ENCODE results near the gene SAP25.
A peak's percentile ranks its signal among the peaks of the same experiment; 100 is the strongest.
"Not testable (repeated sequence)": the region's sequence is repeated elsewhere in the genome, so short reads cannot be mapped to it uniquely, and the experiment has no call there.

The SAP25 gene

GRCh38 chr7:100575206-100575631 lies 1.5 kb upstream of the SAP25 start:
- DNase-seq, result no peak

DNA sequence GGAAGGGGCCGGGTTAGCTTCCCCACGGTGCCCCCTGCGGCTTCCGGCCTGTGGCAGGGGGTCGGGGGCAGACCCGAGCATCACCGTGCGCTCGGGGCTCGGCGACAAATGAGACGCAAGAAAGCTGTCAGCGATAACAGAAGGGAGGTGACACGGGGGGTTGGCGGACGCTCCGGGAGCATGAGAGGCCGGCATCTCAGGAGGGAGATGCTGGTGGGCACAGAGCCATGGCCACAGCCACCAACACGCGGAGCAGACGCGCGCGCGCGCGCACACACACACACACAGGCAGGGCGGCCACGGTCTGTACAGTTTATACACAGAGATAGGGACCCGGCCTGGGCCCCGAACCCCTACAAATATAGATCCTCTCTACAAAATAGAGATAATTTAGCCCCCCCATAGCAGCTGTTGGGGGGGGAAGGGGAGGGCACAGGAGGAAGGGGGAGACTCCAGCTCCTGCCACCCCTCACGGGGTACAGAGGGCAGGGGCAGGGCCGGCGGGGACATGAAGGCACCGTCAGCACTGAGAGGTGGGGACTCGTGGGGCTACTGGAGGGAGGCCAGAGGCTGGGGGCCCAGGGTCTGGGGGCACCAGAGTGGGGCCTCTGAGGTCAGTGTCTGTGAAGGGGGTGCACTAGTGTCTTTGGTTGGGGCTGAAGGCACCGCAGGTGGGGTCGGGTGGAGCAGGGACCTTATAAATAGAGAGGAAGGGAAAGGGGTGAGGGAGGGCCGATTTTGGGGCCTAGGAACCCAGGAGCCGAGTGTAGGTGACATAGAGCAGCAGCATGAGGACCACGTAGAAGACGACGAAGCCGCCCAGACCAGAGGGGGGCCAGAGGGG lies 884 bp upstream of the SAP25 start:
- DNase-seq, result no peak

GRCh38 chr7:100572949-100573675 lies 588 bp downstream of the SAP25 start:
- DNase-seq, result no peak

GRCh38 chr7:100572281-100572948 lies 1.3 kb downstream of the SAP25 start:
- no peak for DNase-seq

DNA sequence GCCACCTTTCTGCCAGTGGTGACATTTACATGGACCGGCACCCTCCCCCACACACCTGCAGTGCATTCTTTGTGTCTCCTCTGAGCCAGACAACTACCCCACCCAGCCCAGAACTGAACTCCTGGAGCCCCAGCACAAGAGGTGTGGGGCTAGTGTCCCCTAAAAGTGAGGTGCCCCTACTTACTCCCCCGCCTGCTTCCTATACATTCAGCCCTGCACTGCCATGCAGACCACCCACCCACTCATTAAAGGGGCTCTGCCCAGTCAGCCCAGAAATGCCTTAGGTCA lies 1.9 kb downstream of the SAP25 start:
- DNase-seq, result no peak

- no peak for DNase-seq
Observed at GRCh38 chr7:100570954-100571828, 2.5 kb downstream of the SAP25 start.

DNA sequence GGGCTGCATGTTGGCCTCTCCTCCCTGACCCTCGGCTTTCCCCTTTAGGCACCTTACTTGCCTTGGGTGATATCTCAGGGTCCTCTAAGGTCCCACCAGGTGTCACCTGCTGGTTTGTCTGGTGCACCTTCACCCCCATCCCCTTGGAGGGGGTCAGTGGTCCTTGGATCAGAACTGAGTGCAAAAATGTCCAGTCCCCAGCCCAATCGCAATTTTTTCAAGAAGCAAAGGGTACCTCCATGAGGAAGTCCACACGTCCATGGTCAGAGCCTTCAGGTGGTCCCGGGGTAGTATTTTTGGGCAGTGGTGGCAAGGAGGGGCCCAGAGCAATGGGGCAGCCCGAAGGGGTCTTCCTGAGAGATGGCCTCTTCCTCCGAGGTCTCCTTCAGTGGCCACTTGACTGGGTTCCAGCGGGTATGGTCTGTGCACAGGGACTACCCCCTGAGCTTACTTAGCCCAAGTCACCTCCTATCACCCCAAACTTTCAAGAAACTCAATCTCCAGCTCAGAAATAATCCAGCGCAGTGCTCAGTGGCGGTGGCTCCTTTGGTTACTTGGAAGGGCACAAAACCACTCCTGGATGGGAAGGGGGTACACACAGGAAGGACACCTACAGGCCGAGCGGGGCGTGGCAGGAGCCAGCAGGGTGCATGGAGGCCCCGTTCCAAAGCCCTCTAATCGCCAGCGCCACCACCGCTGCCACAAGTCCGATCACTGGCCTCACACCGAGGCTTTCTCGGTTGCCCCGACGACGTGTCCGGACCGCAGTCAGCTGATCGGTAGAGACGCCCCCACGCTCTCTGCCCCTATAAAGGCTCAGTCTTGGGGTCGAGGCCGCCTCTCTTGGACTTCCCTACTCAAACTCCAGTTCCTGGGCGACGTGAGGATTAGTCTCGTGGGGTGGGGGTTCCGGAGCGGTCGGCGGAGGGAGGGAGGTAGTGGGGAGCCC lies 4.5 kb downstream of the SAP25 start:
- peak; percentile 68 for DNase-seq

DNA sequence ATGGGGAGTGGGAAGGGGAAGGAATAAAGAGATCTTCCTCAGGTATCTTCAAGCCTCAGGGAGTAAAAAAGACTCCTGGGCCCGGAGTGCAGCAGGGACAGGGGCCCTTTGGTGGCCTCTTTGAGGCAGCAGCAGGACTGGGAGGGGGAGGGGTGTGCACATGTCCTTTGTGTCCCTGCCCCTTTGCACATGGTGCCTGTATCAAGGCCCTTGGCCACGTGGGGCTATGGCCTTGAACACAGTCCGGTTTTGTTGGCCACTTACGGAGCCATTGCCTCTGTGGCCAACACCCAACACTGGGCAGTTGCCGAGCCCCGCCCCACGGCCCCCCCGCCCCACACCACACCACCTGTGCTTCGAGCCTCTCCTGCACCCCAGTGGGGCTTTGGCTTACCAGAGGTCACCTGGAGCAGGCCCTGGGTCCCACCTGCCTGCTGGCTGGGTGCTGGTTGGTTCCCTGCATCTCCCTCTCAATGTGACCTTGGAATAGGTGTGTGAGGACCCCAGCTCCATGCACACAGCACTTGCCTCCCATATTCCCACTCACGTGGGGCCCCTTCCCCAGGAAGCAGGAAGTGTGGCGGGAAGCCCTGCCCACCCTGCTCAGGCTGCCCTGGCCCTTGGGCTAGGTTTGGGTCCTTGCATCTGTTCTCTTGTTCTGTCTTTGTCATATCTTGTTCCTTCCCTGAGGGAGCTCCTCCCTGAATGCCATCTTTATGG lies 5.4 kb downstream of the SAP25 start:
- DNase-seq, result no peak

DNA sequence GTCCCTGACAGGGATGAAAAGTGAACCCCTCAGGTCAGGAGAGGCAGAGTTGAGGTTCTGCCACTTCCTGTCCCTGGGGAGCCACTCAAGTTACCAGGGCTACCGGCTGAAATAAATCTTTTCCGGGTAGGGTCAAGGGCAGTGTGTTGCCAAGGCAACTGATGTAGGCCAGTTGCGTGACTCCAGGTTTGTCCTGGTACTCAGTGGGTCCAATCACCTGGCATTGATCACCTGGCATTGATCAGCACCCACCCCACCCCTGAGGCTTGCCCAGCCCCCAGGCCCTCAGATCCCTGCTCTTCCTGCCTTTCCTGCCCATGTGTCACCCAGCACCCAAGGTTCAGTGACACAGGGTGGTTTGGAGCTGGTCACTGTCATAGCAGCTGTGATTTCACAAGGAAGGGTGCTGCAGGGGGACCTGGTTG lies 5.9 kb downstream of the SAP25 start:
- DNase-seq, result no peak

DNA sequence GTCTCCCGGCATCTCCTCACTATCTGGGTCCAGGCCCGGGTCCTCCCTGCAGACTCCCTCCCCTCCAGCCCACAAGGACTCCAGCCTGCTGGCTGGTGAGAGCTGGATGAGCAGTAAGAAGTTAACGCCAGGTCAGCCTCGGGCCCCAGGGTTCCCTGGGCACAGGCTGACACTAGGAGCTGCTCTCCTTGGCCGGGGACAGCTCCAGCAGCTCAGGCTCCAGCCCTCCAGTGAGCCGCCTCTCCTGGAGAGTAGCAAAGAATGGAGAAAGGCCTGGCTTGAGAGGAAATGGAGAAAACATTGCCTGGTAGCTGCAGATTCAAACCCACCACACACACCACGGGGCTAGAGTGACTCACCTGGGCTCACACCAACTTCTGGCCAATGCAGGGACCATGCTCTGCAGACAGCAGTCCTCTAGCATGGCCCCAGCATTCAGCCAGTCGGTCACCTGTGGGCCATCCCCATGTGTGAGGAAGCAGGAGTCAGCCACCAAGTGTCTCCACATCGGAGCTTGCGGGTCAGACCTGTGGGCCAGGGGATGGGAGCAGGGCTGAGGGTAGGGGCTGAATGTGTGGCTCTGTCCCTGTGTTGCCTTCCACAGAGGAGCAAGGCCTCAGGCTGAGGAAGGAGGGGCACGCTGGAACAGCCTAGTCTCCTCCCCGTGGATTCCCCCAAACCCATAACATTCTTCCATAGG lies 6.5 kb downstream of the SAP25 start:
- DNase-seq, result no peak

DNA sequence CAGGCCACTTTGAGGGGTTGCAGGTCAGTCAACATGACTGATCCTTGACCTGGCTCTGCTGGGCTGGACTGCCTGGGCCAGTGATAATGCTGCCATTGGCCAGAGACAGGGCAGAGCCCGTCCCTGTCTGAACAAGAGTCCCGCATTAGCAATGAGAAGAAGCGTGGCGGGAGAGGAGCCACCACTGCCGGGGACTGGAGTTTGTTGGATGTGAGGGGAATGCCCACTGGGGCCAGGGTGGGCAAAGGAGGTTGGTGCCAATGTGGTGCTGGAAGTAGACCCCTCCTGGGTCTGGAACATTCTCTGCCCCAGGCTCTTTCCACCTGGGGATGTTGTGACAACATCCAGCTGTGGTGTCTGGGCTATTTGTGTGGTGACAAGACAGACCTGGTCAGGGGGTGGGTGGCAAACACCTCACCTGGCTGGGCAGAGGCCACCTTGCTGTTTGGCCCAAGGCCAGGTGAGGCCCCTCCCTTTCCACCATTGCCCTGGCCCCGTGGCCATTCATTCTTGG lies 7.6 kb downstream of the SAP25 start:
- no peak for DNase-seq

- no peak for DNase-seq
Observed at GRCh38 chr7:100565133-100565571, 8.5 kb downstream of the SAP25 start.

GRCh38 chr7:100564405-100564804 lies 9.3 kb downstream of the SAP25 start:
- not testable (repeated sequence) for DNase-seq

- DNase-seq, result peak; percentile 77
Observed at GRCh38 chr7:100563809-100564400, 9.8 kb downstream of the SAP25 start.

GRCh38 chr7:100563100-100563564 lies 10.6 kb downstream of the SAP25 start:
- no peak for DNase-seq

DNA sequence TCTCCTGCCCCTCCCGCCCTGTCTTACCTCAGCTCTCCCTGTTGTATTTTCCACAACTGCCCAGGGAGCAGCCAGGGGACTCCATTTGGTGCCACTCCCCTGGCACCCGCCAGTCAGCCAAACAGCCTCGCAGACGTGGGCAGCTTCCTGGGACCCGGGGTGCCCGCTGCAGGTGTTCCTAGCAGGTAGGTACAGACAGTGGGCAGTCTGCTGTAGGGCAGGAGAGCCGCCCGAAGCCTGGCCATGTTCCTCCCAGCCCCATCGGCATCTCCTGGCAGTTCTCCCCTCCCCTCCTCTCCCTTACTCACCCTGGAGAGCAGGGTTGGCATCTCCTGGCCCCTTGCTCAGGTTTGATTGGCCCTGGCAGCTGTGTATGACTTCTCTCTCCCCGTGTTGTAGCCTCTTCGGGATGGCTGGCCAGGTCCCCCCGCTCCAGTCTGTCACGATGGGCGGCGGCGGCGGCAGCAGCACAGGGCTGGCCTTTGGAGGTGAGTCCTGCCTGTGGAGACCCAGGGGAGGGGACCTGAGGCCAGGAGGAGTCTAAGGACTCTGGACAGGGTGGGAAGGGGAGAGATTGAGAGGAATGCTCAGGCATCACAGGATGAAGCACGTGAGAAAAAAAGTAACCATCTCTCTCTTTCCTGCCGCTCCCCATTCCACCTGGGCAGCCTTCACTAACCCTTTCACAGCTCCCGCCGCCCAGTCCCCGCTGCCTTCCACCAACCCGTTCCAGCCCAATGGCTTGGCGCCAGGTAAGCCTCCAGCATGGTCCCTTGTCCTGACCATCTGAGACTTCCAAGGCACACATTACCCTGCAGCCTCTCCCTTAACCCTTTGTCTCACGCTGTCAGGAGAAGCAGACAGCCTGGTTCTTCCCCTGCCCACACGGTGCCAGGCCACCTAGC lies 11.3 kb downstream of the SAP25 start:
- no peak for DNase-seq

DNA sequence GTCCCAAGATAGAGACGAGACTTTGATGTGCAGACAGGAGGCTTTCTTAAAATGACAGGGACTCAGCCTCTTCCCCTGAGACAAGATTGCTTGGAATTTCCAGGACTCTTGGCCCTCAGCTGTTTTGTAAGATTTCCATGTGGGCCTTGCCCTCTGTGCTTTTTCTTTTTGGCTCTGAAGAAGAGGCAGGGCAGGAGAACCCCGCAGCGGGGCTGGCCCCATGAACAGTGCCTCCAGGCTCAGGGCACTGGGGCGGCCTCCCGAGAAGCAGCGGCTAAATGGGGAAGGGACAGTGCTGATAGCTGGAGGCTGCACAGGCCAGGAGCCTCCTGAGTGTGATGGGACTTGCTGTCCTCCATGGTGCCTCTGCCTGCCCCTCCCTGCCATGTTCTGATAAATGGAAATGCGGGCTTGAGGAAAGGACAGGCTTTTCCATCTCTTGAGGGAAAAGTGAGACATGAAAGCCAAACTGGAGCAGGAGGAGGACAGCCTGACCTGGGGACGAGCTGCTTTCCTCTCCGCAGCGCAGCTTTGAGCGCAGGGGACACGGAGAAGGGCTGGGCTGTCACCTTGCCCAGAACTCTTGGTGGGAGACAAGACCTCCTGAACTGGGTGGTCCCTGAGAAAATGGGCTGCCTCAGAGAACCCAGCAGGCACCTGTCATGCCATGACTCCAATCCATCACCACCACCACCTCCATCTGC lies 12.1 kb downstream of the SAP25 start:
- no peak for DNase-seq

DNA sequence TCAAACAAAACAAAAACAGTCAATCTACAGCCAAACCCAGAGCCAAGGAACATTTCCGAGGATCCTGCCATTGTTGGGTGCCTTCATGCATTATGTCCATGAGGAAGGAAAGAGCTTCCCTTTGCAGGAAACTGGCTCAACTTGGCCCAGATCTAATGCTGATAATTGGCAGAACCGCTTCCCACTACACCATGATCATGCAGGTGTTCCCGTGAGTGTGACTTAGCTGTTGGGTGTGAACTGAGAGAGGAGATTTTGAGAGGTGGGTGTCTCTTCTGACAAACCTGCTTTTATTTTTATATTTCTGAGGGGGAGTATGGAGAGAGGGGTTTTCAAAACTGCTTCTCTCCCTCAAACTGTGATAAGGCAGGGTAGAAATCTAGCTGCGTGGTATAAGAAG lies 14.6 kb downstream of the SAP25 start:
- DNase-seq, result no peak
